ENCODE measurements around the gene KIF3C. TPM values are rescaled to one million over a fixed set of nuclear protein-coding genes. Genes with fewer than 3 reads are reported as not detected.

KIF3C gene
- total RNA-seq, 1 experiment from 2014 or later: 17.6 TPM

GRCh38 chr2:25894135-25894830 lies 88.0 kb downstream of the KIF3C start:
- DNase-seq (ENCODE audit: low spot score): peak; percentile 96
- in situ Hi-C loops (cut with HindIII; ENCODE audit: low sequenced_read_pairs): no loop called here

- in situ Hi-C loops (cut with HindIII; ENCODE audit: low sequenced_read_pairs): no loop called here
- no peak for DNase-seq (ENCODE audit: low spot score)
These were observed 90.6 kb downstream of the KIF3C start for GRCh38 chr2:25891672-25892071.

GRCh38 chr2:25887624-25888242 lies 94.6 kb downstream of the KIF3C start:
- no peak for DNase-seq (ENCODE audit: low spot score)
- in situ Hi-C loops (cut with HindIII; ENCODE audit: low sequenced_read_pairs): no loop called here

GRCh38 chr2:25885933-25886332 lies 96.4 kb downstream of the KIF3C start:
- in situ Hi-C loops (cut with HindIII; ENCODE audit: low sequenced_read_pairs): no loop called here
- no peak for DNase-seq (ENCODE audit: low spot score)

GRCh38 chr2:25881764-25882163 lies 100.5 kb downstream of the KIF3C start:
- in situ Hi-C loops (cut with HindIII; ENCODE audit: low sequenced_read_pairs): no loop called here
- DNase-seq (ENCODE audit: low spot score): no peak

- DNase-seq (ENCODE audit: low spot score): no peak
- in situ Hi-C loops (cut with HindIII; ENCODE audit: low sequenced_read_pairs): no loop called here
These were observed 103.1 kb downstream of the KIF3C start for GRCh38 chr2:25879133-25879730.

- in situ Hi-C loops (cut with HindIII; ENCODE audit: low sequenced_read_pairs): no loop called here
- peak; percentile 98 for DNase-seq (ENCODE audit: low spot score)
These were observed 103.8 kb downstream of the KIF3C start, which contains the start of gene ASXL2 for GRCh38 chr2:25878361-25879132. Gene ASXL2 (minus strand): TSS chr2:25878487. CDS start chr2:25878222, 265 bp downstream.

GRCh38 chr2:25877431-25878360 lies 104.6 kb downstream of the KIF3C start:
- DNase-seq (ENCODE audit: low spot score): peak; percentile 85
- in situ Hi-C loops (cut with HindIII; ENCODE audit: low sequenced_read_pairs): no loop called here

Other genes with a start within 250 kb of the KIF3C start
- gene ASXL2, start 104.0 kb downstream of the KIF3C start, total RNA-seq (2014; rRNA removed; shearing (Covaris generic)): 5.7 and 10.7 TPM in 2 replicates
- gene RAB10, start 51.6 kb upstream of the KIF3C start, total RNA-seq (2014; rRNA removed; shearing (Covaris generic)): 100 and 116 TPM in 2 replicates
- 8.6 and 12.8 TPM in 2 replicates for gene GAREM2, start 190.6 kb upstream of the KIF3C start, total RNA-seq (2014; rRNA removed; shearing (Covaris generic))